ENCODE data around the gene TANC1. TPM values are rescaled to one million over a fixed set of nuclear protein-coding genes. Genes with fewer than 3 reads are reported as not detected.
A peak's percentile ranks its signal among the peaks of the same experiment; 100 is the strongest.

Gene TANC1
- total and polyA plus RNA-seq, 2 of the 4 experiments (the other 2 are of a cell fraction): 10.2 to 12.9 TPM

DNA sequence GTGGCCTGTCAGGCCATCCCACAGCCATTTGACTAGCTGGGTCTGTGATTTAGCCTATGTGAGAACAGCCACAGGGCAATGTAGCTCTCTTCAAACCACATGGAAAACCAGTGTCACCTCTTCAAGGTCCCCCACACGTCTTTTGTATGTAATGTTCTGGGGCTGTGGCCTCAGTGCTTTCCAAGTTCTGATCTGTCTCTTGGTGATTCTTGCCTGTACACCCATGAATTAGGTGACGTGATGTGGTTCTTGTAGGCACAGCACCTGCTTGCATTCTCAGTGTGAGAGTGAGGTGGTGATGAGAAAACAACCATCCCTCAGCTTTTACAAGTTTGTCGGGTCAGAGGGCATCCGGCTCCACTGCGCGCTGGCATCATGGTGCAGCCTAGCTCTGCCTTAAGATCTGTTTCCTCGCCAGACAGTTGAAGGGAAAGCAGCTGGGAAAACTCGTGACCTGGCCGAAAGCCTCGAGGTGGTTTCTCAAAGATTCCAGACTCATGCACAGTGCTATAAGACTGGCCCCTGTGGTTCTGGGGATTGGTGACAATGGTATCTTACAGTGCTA is 125.8 kb downstream of the TANC1 start:
- Histone ChIP-seq H3K18ac (ENCODE audit: low read depth, low read length) (peak overlapping the region; percentile 91), H3K9me3 (ENCODE audit: control insufficient read depth, insufficient read depth, low read length) (peaks cover 10% of the 10 kb centered on the region), H2AK9ac (replicated peaks; ENCODE audit: low read depth, low read length, poor library complexity) (peak overlapping the region; percentile 86), H3K23ac (ENCODE audit: low read depth, low read length) (peak overlapping the region; percentile 92), H4K20me1 (ENCODE audit: insufficient read depth, low read length) (no peaks in the 10 kb centered on the region), H3K9ac (ENCODE audit: low read depth, low read length) (peak overlapping the region; percentile 8; the same call in 1 of the 2 replicates), H4K8ac (ENCODE audit: low read depth in 2 of 2, low read length in 2 of 2) (peak overlapping the region; percentile 71 to 85), H2AK5ac (ENCODE audit: low read depth, low read length) (peak overlapping the region; percentile 98), H3K9me1 (ENCODE audit: insufficient read depth, low read length) (peaks cover 36% of the 10 kb centered on the region), H3K14ac (replicated peaks; ENCODE audit: low read depth, low read length) (peak overlapping the region; percentile 86), H2BK20ac (ENCODE audit: low read depth, low read length) (peak overlapping the region; percentile 92), H3K27ac (ENCODE audit: insufficient read depth, low read length) (peak overlapping the region; percentile 85; the same call in 1 of the 2 replicates), H4K91ac (ENCODE audit: insufficient read depth, low read depth, low read length) (peak overlapping the region; percentile 81), H3K56ac (ENCODE audit: extremely low read depth, insufficient read depth, low read length) (peak overlapping the region; percentile 10; the same call in 1 of the 2 replicates), H2BK5ac (ENCODE audit: low read depth, low read length, poor library complexity, severe bottlenecking) (peak overlapping the region; percentile 70), H2BK120ac (ENCODE audit: low read depth, low read length) (peak overlapping the region; percentile 85), H3K4me2 (ENCODE audit: low read depth, low read length) (peak overlapping the region; percentile 11; the same call in 1 of the 2 replicates), H3K27me3 (ENCODE audit: control insufficient read depth, insufficient read depth, low read length) (no peaks in the 10 kb centered on the region), H3K79me1 (ENCODE audit: low read depth in 1 of 2, low read length in 2 of 2) (peaks cover 34 to 68% of the 10 kb centered on the region in 2 experiments), H4K5ac (ENCODE audit: low read depth, low read length) (peak overlapping the region; percentile 66), H3K4me3 (ENCODE audit: insufficient read depth, low read depth, low read length) (no peak overlapping the region), H3K36me3 (ENCODE audit: control insufficient read depth, insufficient read depth, low read length) (peaks cover 4% of the 10 kb centered on the region), H2BK15ac (ENCODE audit: low read depth, low read length) (peak overlapping the region; percentile 94; the same call in 2 of the 3 replicates), H3K4me1 (ENCODE audit: control insufficient read depth, insufficient read depth, low read length) (peaks cover 38% of the 10 kb centered on the region), H2AFZ (replicated peaks; ENCODE audit: low read length, poor library complexity) (peak overlapping the region; percentile 3), H3K4ac (ENCODE audit: low read depth, low read length) (peak overlapping the region; percentile 92)
- POLR2A ChIA-PET (ENCODE audit: unreplicated experiment): no interaction called here
- dilution Hi-C loops (cut with HindIII; ENCODE audit: low sequenced_read_pairs, unreplicated experiment) (no loop called here), intact Hi-C loops (cut with micrococcal nuclease) (no loop called here), in situ Hi-C loops (cut with MboI; ENCODE audit: low sequenced_read_pairs) (no loop called here)
- CTCF ChIA-PET: no interaction called here
- WGBS, 2 experiments (ENCODE audit: extremely low coverage in 2 of 2, insufficient read length in 1 of 2): 69% methylated on average over 4 of the region's 10 CpGs; no CpG with 5 or more reads in 1 of the 2 experiments
- ATAC-seq (ENCODE audit: low read depth): peak; percentile 28
- BruUV-seq (replicated peaks): no TSS peak
- DNase-seq: peak; percentile 68
- TF ChIP-seq CHD1 (IDR thresholded peaks at IDR 0.05; ENCODE audit: low read depth, low read length) (no peak), NFE2L2 (IDR thresholded peaks at IDR 0.05; ENCODE audit: low read depth, low read length) (no peak), MAFK (IDR thresholded peaks at IDR 0.05; ENCODE audit: low read depth, low read length) (no peak), BHLHE40 (IDR thresholded peaks at IDR 0.05; ENCODE audit: low read depth, low read length) (peak; percentile 22; the same call in 1 of the 2 replicates), MAZ (IDR thresholded peaks at IDR 0.05; ENCODE audit: borderline replicate concordance, low read depth, low read length) (no peak)

All from IMR-90 (cell line).